ENCODE measurements around the gene TMEM132A.

- TF ChIP-seq CTCF (IDR thresholded peaks at IDR 0.05): no peak
- no peak for TF ChIP-seq POLR2A (IDR thresholded peaks at IDR 0.05)
Measured at GRCh38 chr11:60921777-60922335, 2.4 kb upstream of the TMEM132A start.

Data from sigmoid colon (tissue), 3 donors.